ENCODE results near the gene CCER1. TPM values are rescaled to one million over a fixed set of nuclear protein-coding genes. Genes with fewer than 3 reads are reported as not detected.
"Not testable (repeated sequence)": the region's sequence is repeated elsewhere in the genome, so short reads cannot be mapped to it uniquely, and the experiment has no call there.

The CCER1 gene
- total and polyA plus RNA-seq, 9 of the 15 experiments (the other 6 are each of a cell fraction or from before 2014, with no cell fraction given), result not detected

DNA sequence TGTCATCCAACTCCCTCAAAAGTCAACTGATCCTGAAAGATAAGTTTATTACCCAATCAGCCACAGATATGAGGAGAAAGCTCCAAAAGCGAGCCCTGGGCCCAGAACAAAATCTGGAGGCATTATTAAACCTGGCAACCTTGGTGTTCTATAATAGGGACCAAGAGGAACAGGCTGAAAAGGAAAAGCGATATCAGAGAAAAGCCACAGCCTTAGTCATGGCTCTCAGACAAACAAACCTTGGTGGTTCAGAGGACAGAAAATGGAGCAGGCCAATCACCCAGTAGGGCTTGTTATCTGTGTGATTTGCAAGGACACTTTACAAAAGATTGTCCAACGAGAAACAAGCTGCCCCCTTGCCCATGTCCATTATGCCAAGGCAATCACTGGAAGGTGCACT, 30.4 kb upstream of the CCER1 start:
- POLR2A ChIA-PET; H3K9me3 ChIP-seq (replicated peaks; ENCODE audit: control insufficient read depth, insufficient read depth, low read depth, low read length); H3K79me2 ChIP-seq (ENCODE audit: control insufficient read depth, insufficient read depth, low read length); H3K36me3 ChIP-seq (ENCODE audit: control insufficient read depth, insufficient read depth, low read length); H3K4me2 ChIP-seq (ENCODE audit: insufficient read depth, low read length); H4K20me1 ChIP-seq (replicated peaks; ENCODE audit: control insufficient read depth, insufficient read depth, low read length); FAIRE-seq; H3K27ac ChIP-seq (ENCODE audit: extremely low read depth, low read depth, low read length); ATAC-seq; H3K4me1 ChIP-seq (replicated peaks in 1 of 2; ENCODE audit: control insufficient read depth in 2 of 2, insufficient read depth in 2 of 2, low read length in 2 of 2); H3K27me3 ChIP-seq (ENCODE audit: control insufficient read depth in 2 of 2, insufficient read depth in 2 of 2, low read length in 2 of 2); BruUV-seq (replicated peaks); CTCF ChIA-PET (ENCODE audit: low intra/inter-chr PET ratio); H2AFZ ChIP-seq (ENCODE audit: low read depth, low read length); intact Hi-C loops (cut with micrococcal nuclease); H3K9ac ChIP-seq (ENCODE audit: insufficient read depth in 1 of 2, low read depth in 2 of 2, low read length in 2 of 2); H3K4me3 ChIP-seq; DNase-seq (ENCODE audit: extremely low read depth in 1 of 4, low spot score in 3 of 4); H3K9me1 ChIP-seq (ENCODE audit: control insufficient read depth, insufficient read depth, low read length): not testable (repeated sequence)
- in situ Hi-C loops (cut with MboI), result loop anchor here (25.0 kb wide), 1 partner anchor 352 kb away; no protein-coding TSS in a partner anchor
- WGBS (ENCODE audit: insufficient coverage, low coverage, missing lambda C conversion rate), result 6% methylated on average over 2 of the region's 3 CpGs

DNA sequence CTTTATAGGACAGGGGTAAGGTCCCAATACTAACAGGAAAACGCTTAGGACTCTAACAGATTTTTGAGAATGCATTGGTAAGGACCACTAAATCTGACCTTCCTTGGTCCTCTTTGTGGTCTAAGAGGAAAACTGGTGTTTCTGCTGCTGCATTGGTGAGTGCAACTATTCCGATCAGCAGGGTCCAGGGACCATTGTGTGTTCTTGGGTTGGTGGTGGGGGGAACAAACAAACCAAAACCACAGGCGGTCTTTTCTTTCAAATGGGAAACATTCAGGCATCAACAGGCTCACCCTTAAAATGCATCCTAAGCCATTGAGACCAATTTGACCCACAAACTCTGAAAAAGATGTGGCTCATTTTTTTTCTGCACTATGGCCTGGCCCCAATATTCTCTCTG, 29.1 kb upstream of the CCER1 start:
- intact Hi-C loops (cut with micrococcal nuclease) (no loop called here), in situ Hi-C loops (cut with MboI) (loop anchor here (25.0 kb wide), 1 partner anchor 353 kb away; no protein-coding TSS in a partner anchor)
- CTCF ChIA-PET (ENCODE audit: low intra/inter-chr PET ratio), result no interaction called here
- Histone ChIP-seq H3K4me1 (replicated peaks in 1 of 2; ENCODE audit: control insufficient read depth in 2 of 2, insufficient read depth in 2 of 2, low read length in 2 of 2) (no peaks in the 10 kb centered on the region), H3K9me1 (ENCODE audit: control insufficient read depth, insufficient read depth, low read length) (no peaks in the 10 kb centered on the region), H3K9me3 (replicated peaks; ENCODE audit: control insufficient read depth, insufficient read depth, low read depth, low read length) (no peaks in the 10 kb centered on the region), H3K27me3 (ENCODE audit: control insufficient read depth in 2 of 2, insufficient read depth in 2 of 2, low read length in 2 of 2) (no peaks in the 10 kb centered on the region), H4K20me1 (replicated peaks; ENCODE audit: control insufficient read depth, insufficient read depth, low read length) (no peaks in the 10 kb centered on the region), H3K36me3 (ENCODE audit: control insufficient read depth, insufficient read depth, low read length) (no peaks in the 10 kb centered on the region), H3K9ac (ENCODE audit: insufficient read depth in 1 of 2, low read depth in 2 of 2, low read length in 2 of 2) (no peak overlapping the region), H3K79me2 (ENCODE audit: control insufficient read depth, insufficient read depth, low read length) (no peaks in the 10 kb centered on the region), H3K4me3 (no peak overlapping the region), H3K27ac (ENCODE audit: extremely low read depth, low read depth, low read length) (no peak overlapping the region), H3K4me2 (ENCODE audit: insufficient read depth, low read length) (no peak overlapping the region), H2AFZ (ENCODE audit: low read depth, low read length) (no peak overlapping the region)
- no peak for DNase-seq (ENCODE audit: extremely low read depth in 1 of 4, low spot score in 3 of 4)
- no peak for ATAC-seq
- 0% methylated on average over 3 of the region's 3 CpGs for WGBS (ENCODE audit: insufficient coverage, low coverage, missing lambda C conversion rate)
- BruUV-seq (replicated peaks), result no TSS peak
- POLR2A ChIA-PET, result no interaction called here
- FAIRE-seq, result no peak
- TF ChIP-seq ZFP1 (CRISPR knock-in tag; IDR thresholded peaks at IDR 0.05) (no peak), PHTF2 (CRISPR knock-in tag; IDR thresholded peaks at IDR 0.05) (no peak), ILK (tag; IDR thresholded peaks at IDR 0.05; ENCODE audit: borderline replicate concordance, low read depth) (no peak)
- TF ChIP-seq, protein P1, sequence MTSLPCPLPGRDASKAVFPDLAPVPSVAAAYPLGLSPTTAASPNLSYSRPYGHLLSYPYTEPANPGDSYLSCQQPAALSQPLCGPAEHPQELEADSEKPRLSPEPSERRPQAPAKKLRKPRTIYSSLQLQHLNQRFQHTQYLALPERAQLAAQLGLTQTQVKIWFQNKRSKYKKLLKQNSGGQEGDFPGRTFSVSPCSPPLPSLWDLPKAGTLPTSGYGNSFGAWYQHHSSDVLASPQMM (CRISPR knock-in tag; IDR thresholded peaks at IDR 0.05), result no peak

Data from K562 (cell line).